ENCODE data around the gene VEZF1.
"Not testable (repeated sequence)": the region's sequence is repeated elsewhere in the genome, so short reads cannot be mapped to it uniquely, and the experiment has no call there.

The VEZF1 gene

DNA sequence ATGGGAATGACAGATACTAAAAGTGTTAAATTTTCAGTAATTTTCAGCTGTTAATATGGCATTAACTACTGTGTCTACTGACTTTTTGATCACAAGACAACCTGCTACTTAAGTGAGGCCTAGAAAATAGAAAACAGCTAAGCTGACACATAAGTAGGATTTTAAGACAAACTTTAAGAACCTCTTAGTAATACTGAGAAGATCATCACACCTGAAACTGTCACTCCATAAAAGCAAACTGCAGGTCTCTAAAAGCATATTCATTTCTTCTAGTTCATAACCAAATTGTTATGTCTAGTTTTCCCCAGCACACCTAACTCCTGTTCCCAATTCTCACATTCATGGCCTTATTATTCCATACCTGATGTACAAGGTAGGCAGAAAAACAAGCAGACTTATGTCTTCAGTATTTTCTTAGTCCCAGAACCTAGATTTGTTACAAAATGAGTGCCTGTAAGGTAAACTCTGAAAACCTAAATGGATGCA, 11.0 kb upstream of the VEZF1 start:
- DNase-seq: no peak

DNA sequence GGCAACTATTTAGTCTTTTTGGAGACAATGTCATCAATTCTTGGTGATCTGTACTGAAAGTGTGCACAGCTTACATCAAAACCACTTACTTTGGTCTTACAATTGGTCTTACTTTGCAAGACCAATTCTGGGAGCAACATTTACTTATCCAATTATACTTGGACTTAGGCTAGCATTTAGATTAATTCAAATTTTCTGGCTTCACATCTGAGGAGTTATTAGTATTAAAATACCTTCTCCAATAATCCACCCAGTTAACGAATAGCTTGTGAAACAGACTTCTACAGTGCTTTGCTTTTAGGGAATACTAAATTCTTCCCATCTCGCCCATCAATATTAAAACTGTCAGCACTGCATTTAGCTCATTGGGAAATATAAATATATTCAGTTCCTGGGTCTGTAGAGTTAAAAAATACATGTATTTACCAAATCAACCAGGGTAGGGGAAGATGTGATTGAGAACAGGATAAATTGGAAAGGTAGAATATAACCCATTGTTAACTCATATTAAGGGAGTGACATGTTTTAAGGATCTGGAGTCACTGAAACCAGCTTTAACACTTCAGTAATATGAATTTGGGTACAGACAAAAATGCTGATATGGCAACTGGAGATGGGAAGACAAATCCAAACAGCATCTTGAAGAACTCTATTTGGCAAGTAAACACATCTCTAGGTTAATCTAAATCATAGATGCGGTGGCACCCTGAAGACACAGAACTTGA, 9.2 kb upstream of the VEZF1 start:
- DNase-seq: no peak

DNA sequence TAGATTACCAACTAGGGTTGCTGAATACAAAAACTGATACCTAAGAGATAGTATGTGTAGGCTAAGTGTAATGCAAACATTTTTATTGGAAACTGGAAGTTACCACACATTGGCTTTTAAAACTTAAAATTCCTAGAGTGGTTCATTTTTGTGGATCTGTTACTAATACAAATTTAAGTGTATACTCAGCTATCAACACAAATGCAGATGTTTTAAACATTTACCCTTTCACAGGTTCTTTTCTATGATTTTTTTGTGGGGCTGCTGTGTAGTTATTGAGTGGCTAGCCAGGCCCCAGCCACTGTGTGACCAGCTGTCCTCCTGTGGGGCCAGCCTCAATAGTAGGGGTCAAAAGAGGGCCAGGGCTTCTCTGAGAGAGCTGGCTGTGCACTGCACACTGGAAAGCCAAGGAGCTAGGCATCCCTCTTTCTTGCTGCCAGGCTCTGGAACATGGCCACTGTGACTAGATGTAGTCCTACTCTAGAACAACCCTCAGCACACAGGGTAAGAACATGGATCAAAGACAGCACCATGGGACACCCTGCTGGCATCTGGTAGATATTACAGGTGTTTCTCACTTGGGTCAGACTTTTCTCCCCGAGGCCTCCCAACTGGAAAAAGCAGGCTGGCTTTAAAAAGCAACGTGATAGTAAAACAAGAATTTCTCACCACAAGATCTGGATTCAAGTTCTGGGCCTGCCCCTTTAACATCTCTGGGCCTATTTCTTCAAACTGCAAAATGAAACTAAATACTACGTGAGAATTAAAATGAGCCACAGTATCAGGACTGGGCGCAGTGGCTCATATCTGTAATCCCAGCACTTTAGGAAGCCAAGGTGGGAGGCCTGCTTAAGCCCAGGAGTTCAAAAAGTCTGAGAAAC, 7.3 kb upstream of the VEZF1 start:
- peak; percentile 39 for DNase-seq

DNA sequence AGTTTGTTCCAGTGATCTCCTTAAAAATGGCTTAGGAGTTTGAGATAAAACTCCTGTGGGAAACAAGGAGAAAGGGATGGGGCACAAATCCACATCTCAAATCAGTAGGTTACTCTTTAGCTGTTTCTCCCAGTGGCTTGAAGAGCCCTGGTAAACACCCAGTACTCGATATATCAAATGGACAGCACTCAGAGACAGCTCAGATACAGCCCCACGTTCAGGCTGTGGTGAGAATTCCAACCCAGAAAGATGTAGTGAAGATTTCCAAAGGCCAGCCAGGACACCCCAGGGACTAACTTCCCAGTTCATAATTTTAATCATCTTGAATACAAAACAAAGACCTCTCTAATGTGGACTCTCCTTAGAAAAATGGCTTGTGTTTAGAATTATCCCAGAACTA, 6.4 kb upstream of the VEZF1 start:
- DNase-seq: no peak

DNA sequence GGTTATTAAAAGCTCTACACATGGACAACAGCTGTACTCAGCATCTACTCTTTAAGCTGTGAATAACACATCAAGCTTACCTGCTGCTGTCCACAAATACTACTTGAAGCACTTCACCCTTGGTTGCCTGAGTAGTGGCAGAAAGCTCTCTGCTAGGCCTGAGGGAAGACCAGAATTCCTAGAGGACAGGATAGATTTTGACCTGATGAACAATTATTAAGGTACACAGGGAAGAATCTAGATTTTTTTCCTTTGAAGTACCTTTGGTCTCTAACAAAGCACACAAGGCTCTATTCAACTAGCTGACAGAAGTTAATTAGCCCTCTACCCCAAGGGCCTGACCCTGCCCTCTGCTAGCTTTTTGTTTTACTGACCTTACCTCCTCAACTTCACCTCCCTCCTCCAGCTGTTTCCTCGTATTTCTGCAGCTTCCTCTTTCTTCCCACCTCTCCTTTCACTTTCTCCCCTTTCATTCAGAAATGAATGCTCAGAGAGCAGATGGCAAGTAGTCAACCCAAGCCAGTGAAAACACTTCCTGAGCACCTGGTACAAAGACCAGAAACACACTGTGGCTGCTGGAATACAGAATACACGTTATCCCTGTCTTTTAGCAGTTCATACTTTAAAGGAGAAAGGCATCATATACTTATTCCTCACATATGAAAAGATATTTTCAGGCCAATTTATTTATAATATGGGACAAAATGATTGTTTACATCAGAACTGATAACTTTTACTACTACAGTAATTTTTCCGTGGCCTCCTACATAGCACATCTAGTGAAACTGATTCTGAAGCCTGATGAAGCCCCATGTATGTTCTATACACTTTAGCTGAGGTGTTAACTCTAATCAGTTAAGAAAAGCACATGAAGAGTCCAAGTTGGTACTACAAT, 5.7 kb upstream of the VEZF1 start:
- DNase-seq: no peak

DNA sequence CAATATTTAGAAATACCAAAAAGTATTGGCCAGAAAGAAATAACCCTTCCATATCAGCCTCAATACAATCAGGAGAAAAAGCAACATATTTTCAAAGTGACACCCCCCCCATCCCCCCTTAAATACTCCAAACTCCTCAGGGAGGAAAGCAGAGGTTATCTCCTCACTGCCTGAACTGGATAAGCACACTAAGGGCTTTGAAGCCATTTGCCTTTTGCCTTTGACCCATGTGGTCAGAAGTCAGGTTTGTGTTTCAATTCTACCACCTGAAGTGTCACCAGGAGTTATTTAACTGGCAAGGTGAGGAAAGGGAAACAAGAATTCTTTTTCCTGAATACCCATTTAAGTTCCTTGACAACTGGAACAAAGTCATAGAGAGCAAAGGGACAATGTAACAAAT, 3.5 kb upstream of the VEZF1 start:
- no peak for DNase-seq

DNA sequence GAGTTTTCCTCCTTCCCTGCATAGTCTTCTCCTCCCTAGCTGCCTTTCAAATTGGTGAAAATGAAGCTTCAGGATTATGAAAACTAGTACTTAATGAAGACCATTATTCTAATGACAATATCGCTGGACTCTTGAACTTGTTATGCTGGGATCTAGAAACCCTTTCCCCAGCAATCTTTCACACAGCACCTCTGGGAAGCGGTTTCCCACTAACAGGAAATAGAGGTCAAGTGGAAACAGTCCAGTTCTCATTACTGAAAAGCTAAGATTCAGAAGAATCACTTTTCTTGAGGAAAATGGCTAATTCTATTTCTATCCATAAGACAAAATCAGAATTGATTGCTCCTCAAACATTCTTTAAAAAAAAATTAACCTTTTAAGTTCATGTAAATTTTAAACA, 2.0 kb upstream of the VEZF1 start:
- DNase-seq: no peak

DNA sequence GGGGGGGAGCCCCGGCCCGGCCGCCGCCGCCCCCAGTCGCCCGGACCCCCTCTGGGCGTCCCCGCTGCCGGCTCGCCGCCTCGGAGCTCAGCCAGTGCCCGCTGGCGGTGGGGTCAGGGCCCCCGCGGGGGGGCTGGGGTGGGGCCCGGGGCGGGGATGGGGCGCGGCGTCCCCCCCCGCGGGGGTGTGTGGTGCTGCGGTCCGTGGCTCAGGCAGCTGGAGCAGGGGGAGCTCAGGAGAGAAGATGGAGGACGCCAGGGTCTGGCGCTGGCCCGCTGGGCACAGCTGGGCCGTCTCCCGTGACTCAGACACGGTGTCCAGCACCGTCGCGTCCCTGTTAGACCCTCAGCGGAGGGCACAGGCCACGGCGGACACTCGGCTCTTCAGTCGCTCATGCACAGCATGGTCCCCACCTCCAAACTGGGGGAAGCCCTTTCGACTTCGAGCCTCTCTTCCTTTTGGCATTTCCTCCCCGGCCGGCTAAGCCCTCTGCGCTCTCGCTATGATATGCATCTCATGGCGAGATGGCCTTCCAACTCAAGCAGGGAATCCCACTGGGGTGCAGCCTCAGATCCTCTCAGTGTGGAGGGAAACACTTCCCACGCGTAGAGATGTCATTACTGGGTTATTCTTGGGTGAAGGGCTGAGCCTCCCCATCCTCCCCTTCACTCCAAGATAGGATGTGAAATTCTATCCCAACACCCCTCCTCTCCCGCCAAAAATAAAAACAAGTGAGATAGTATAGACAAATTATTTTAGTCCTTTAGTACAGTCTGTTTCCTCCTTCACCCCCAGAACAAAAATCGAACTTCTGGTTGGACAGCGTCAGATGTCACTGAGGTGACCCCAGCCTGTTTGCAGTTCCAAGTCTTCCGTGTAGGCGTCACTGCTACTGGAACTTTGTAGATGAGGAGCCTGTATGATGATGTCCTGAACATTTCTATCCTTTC, 522 bp upstream of the VEZF1 start:
- DNase-seq: peak; percentile 57

DNA sequence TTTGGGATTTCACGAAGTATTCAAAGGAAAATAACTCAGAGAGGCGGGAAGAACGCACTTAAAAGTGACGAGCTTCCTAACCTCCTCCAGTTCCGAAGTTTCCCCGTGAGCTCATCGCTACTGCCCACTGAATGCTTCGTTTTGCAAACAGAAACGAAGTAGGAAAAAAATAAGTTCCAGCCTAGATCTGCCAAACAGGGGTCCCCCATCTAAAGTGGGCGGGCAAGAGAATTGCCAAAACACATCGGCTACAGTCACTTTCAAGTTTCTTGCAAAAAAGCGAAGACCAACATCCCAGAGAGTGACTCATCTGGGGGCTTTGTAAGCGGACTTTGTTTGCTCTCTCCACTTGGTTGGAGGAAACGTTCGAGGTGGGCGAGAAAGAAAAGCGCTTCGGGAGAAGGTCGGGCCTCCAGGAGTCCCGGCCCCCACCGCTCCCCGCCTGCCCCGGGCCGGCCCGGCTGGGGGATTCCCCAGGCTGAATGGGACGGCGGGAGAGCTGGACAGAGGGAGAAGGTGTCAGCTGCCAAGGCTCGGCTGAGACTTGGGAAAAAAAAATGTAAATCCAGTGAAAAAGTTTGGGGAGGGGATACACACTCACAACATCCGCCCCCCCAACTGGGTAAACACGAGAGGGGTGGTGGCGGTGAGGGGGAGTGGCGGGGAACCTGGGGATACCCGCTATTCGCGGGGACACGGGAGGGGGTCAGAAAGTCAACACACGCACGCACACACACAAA, 1.0 kb downstream of the VEZF1 start:
- peak; percentile 24 for DNase-seq

DNA sequence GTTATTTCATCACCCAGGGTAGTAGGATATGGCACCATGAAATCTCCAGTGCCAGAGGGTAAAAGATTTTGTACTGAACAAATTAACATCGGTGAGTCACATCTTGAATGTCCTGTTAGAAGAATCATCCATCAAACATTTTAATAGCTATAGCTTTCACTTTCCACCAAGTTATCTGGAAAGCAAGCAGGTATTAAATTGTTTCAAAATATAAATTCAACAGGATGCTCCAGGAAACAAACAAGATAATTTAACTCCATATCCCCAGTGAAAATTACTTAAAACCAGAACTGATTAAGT, 2.4 kb downstream of the VEZF1 start:
- no peak for DNase-seq

DNA sequence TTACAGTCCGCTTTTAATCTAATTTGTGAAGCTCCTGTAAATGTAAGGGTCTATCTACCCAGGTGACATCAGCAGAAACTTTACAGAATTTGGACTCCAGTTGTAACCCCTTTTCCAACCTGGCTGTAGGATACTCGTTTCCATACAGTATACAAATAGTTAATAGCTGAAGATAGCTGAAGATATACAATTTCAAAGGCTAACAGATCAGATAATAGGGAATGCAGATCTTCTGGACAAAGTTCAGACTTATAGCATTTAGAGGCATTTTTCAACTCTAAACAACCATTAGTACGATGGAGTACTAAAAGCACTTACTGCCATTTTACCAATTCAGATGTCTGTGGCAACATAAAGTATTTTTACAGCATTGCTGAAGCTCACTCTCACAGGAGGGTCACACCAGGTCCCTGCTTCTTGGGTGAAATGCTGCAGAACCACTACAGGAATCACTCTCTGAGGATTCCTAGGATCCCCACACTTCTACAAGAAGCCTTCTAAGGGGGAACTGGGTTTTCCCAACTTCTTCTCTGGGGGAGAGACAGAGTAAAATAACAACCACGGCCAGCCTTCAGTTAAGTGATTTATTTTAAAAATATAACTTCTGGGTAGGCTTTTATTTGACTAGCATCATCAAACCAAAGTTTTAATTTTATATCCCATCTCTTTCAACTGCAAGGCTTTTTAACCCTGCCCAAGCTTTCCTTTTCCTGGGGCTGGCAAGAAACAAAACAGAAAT, 2.9 kb downstream of the VEZF1 start:
- DNase-seq: no peak

DNA sequence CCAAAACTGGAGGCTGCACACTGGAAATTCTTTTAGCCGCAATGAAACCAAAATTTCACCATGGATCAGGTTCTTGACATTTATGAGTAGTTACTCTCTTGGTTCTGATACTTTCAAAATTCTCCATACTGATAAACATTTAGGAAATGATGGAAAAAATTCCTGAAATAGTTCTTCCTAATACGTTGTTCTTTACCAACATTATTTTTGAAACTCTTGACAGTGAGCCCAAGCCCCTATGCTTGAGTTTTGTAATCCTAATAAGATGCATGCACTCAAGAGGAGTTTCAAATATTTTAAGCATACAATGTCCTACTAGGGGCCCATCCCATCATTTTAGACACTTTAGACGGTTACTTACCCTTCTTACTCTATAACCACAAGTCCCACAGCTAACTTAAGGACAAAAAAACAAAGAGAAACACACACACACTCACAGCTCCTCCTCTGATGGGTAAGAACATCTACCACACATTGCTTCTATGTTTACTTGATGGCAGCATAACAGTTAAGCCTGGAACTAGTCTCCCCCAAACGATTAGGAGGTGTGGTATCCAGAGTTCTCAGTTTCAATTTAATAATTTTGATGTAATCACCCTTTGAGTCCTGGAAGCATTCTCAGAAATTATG, 3.7 kb downstream of the VEZF1 start:
- DNase-seq: no peak

DNA sequence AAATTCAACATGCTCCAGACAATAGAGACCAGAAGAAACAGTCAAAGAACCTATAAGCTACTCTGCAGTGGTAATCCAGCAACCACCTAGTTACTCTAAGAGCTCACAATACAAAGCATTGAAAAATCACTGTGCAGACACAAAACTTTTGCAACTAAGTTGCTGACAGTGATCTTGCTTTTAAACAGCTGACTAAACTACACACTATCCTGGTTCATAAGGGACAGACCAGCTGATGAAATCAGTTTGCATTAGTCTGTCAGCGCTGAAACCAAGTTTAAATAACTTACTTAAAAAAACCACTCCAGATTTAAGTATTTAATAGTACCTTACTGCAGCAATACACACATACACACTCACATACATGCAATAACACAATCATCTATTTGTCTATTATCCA, 4.6 kb downstream of the VEZF1 start:
- DNase-seq: no peak

DNA sequence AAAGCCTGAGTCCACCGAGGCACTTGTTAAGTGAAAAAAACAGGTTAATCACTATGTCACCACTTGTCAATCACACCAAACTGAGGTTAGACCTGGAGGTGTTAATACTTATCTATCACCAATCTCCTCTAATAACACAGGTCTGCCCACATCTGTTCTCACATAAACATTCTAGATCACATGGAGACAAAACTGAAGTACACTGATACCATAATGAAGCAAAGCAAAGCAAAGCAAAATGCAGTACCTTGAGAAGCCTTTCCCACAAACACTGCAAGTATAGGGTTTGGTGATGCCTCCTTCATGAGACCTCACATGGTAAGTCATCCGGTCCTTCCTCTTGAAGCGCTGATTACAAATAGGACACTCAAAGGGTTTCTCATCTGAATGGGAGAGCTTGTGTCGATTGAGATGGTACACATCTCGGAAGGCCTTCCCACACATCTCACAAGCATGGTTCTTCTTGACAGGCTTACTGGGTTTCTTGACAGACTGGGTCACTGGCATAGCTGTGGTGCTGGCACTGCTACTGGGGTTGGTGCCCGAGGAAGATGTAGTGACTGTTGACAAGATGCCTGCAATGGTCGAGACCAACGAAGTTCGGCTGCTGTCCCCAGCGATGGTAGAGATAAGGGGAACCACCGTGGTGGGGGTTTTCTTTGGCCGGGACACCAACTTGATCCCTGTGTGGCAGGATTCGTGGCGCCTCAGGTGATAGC, 5.4 kb downstream of the VEZF1 start:
- DNase-seq: no peak

DNA sequence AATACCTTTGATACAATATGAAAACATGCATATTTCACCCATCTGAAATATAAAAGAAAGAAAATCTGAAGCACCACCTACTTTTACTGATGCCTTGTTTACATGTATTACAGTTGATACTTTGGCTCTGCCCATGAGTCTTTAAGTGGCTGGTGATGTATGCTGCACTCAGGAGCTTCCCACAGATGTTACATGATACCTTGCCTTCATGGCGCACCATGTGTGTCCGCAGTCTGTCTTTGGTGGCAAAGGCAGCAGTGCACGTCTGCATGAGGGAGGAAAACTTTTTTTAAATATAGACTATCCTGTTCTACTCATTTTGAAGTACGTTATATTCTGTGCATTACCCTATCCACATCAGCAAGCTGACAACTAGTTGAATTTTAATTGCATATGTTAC, 7.5 kb downstream of the VEZF1 start:
- no peak for DNase-seq

DNA sequence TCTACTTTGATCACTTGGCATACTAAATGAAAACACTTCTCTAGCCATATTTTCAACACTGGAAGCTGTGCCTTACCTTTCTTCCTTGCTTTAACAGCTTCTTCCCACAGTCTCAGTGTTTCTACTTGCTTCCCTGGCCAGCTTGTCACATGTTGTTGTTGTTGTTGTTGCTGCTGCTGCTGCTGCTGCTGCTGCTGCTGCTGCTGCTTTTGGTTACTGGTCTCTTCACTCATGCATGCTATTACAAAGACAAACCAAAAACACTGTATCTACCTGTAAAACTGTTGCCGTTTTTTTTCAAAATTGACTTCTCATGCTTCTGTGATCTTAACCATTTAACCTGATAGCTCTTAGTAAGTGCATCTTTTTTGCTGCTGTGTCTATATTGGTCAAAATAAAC, 9.0 kb downstream of the VEZF1 start:
- no peak for DNase-seq

DNA sequence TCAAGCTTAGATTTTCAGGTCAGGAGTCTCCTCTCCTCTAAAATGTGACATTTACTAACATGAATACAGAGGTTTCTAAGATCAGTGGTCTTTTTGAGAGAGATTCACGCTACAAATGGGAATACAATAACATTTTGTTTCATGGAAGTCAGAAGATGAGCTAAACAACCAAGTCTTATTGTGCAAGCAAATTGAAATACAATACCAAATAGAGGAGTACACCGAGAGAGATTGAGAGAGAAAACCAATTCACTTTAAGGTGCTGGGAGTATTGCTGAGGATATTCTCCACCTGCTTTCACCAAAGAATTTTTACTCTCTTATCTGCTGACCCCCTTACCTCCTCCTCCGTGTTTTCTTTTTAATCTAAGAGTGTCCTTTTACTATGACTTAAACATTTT, 11.5 kb downstream of the VEZF1 start:
- no peak for DNase-seq

DNA sequence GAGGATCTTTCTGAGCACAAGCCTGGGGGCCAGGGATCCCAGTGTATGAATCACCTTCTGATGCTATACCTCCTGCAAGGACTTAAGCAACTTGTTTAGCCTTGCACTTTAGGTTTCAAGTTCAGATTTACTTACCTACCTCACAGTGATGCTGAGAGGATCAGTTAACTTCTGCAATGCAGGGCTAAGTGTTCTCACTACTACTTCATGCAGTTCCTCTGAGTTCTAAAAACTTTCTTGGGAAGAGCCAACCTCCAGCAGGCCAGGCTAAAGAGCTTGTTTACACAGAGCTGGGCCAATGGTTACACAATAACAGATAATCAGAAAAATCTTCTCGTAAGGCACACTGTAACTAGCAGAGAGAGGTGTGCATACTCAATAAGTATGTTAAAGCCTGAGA, 13.0 kb downstream of the VEZF1 start:
- DNase-seq: no peak

DNA sequence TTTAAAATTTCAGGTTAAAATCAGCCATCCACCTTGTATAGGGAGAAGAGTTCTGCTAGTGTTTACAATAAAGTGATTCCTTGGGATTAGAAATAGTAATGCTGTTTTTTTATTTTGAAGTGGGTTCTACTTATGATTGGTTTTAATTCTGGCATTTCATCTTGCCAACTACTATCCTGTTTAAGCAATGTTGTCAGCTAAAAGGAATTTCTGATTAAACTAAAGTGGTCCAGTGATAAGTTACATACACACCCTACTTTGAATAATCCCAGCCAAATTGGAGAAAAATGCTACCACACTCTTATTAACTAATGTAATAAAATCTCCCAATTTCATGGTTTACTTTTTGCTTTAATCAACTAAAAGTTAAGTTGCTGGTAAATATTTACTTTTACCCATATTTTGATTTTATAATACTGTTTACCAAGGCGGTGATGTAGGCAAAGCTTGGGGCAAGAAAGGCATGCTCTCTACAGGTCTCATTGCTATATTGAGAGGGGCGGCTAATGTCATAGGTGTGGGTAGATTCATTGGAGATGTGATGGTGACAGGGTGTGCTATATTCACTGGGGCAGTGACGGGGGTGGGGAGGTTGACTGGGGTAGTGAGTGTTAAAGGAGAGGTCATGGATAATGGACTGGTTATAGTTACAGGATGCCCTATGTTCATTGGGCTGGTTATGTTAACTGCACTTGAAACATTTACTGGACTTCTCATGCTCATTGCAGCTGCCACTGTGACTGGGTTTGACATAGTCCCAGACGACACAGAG, 13.8 kb downstream of the VEZF1 start:
- not testable (repeated sequence) for DNase-seq
